SU-DHL-6 (cell line): ENCODE results near the gene RABGEF1.
A peak's percentile ranks its signal among the peaks of the same experiment; 100 is the strongest.
"Not testable (repeated sequence)": the region's sequence is repeated elsewhere in the genome, so short reads cannot be mapped to it uniquely, and the experiment has no call there.

Source experiments
- H2AFZ ChIP-seq: fragments of 200-600 bp; sonication (generic); 2 replicates; pipeline ENCODE4 v1.6.1; 2014; ENCODE audit warnings: low read depth, mild to moderate bottlenecking, moderate library complexity, mixed read lengths, antibody characterized with exemption, low read length; ENCODE audit not compliant: severe bottlenecking
- H3F3A ChIP-seq: fragments of 200-600 bp; shearing (Covaris generic); 2 replicates; pipeline ENCODE4 v1.6.0; 2016; ENCODE audit warnings: antibody characterized with exemption, mild to moderate bottlenecking; ENCODE audit not compliant: insufficient read depth
- H3K27ac ChIP-seq: fragments of 200-600 bp; sonication (generic); 2 replicates; pipeline ENCODE4 v1.5.1; 2016; ENCODE audit warnings: low read depth, mild to moderate bottlenecking, low read length, moderate library complexity, mixed read lengths
- H3K27me3 ChIP-seq: fragments of 200-600 bp; sonication (generic), shearing (Covaris generic); 2 replicates; pipeline ENCODE4 v1.6.0; 2014; ENCODE audit warnings: mild to moderate bottlenecking, low read length
- H3K36me3 ChIP-seq: fragments of 200-600 bp; sonication (generic); 2 replicates; pipeline ENCODE4 v1.6.1; 2014; ENCODE audit warnings: mild to moderate bottlenecking, low read length, mixed read lengths
- H3K4me2 ChIP-seq: fragments of 300-600, 200-600 bp; shearing (Covaris generic), sonication (generic); 2 replicates; pipeline ENCODE4 v1.6.0; 2014; ENCODE audit warnings: low read length, low read depth, mild to moderate bottlenecking; ENCODE audit not compliant: poor library complexity, severe bottlenecking
- H3K4me3 ChIP-seq: fragments of 200-600 bp; sonication (generic); 2 replicates; pipeline ENCODE4 v1.5.1; 2014; ENCODE audit warnings: antibody characterized with exemption, low read length, mild to moderate bottlenecking, mixed read lengths; ENCODE audit not compliant: insufficient read depth, poor library complexity, severe bottlenecking
- H3K79me2 ChIP-seq: fragments of 200-600 bp; sonication (generic); 2 replicates; pipeline ENCODE4 v1.6.1; 2014; ENCODE audit warnings: mild to moderate bottlenecking, low read length, moderate library complexity; ENCODE audit not compliant: insufficient read depth
- H3K9ac ChIP-seq: fragments of 200-600 bp; sonication (generic); 2 replicates; pipeline ENCODE4 v1.7.0; 2014; ENCODE audit warnings: mild to moderate bottlenecking, low read length
- H3K9me2 ChIP-seq: fragments of 200-600 bp; sonication (generic); replicated peaks from 2 replicates; pipeline ENCODE4 v1.6.1; 2014; ENCODE audit warnings: low read length; ENCODE audit not compliant: insufficient read depth
- H3K9me3 ChIP-seq: fragments of 200-600 bp; sonication (generic); 2 replicates; pipeline ENCODE4 v1.6.1; 2014; ENCODE audit warnings: low read length, mixed read lengths; ENCODE audit not compliant: insufficient read depth
- H4K20me1 ChIP-seq: fragments of 200-600 bp; sonication (generic); 2 replicates; pipeline ENCODE4 v1.6.1; 2014; ENCODE audit warnings: low read depth, mild to moderate bottlenecking, antibody characterized with exemption, low read length, moderate library complexity, mixed read lengths
- EZH2phosphoT487 ChIP-seq: fragments of 200-600 bp; sonication (generic), shearing (Covaris generic); conservative IDR thresholded peaks from 2 replicates; pipeline ENCODE4 v1.6.1; 2018; ENCODE audit warnings: mild to moderate bottlenecking, antibody characterized with exemption, low read length, moderate library complexity, mixed read lengths
- TF ChIP-seq, protein P1 (sequence below): fragments of 200-600 bp; sonication (generic); IDR thresholded peaks from one replicate; pipeline ENCODE4 v1.5.1; 2017; ENCODE audit warnings: antibody characterized with exemption, mild to moderate bottlenecking, low read length, moderate library complexity; ENCODE audit not compliant: insufficient read depth, poor library complexity, severe bottlenecking

RABGEF1 gene

GRCh38 chr7:66739477-66739876 lies 1.1 kb upstream of the RABGEF1 start:
- peak overlapping the region; percentile 68 for H3K4me2 ChIP-seq
- H3K4me3 ChIP-seq: peak overlapping the region; percentile 82
- H4K20me1 ChIP-seq: peaks cover 3% of the 10 kb centered on the region; the same call in 1 of the 2 replicates
- H3K79me2 ChIP-seq: peaks cover 60% of the 10 kb centered on the region
- peak overlapping the region; percentile 92 for H3K9ac ChIP-seq
- H3K9me3 ChIP-seq: no peaks in the 10 kb centered on the region
- TF ChIP-seq EZH2phosphoT487: no peak
- TF ChIP-seq, protein P1, sequence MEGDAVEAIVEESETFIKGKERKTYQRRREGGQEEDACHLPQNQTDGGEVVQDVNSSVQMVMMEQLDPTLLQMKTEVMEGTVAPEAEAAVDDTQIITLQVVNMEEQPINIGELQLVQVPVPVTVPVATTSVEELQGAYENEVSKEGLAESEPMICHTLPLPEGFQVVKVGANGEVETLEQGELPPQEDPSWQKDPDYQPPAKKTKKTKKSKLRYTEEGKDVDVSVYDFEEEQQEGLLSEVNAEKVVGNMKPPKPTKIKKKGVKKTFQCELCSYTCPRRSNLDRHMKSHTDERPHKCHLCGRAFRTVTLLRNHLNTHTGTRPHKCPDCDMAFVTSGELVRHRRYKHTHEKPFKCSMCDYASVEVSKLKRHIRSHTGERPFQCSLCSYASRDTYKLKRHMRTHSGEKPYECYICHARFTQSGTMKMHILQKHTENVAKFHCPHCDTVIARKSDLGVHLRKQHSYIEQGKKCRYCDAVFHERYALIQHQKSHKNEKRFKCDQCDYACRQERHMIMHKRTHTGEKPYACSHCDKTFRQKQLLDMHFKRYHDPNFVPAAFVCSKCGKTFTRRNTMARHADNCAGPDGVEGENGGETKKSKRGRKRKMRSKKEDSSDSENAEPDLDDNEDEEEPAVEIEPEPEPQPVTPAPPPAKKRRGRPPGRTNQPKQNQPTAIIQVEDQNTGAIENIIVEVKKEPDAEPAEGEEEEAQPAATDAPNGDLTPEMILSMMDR: no peak
- H3K9me2 ChIP-seq: no peaks in the 10 kb centered on the region
- H2AFZ ChIP-seq: no peak overlapping the region
- H3K27me3 ChIP-seq: no peaks in the 10 kb centered on the region
- peaks cover 35% of the 10 kb centered on the region for H3F3A ChIP-seq
- H3K27ac ChIP-seq: peak overlapping the region; percentile 72
- H3K36me3 ChIP-seq: no peaks in the 10 kb centered on the region

DNA sequence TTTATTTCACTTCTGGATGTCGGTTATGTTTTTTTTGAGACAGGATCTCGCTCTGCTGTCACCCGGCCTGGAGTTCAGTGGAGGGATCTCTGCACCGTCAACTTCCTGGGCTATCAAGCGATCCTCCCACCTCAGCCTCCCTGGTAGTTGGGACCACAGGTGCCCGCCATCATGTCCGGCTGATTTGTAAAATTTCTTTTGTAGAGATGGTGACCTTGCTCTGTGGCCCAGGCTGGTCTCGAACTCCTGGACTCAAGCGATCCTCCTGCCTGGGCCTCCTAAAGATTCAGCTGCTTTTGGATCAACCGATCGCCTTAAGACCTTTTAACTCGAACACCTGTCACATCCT lies 606 bp upstream of the RABGEF1 start:
- Histone ChIP-seq H3K27me3 (no peaks in the 10 kb centered on the region), H3K9me3 (no peaks in the 10 kb centered on the region), H3K27ac (peak overlapping the region; percentile 72), H3K9me2 (no peaks in the 10 kb centered on the region), H3K36me3 (no peaks in the 10 kb centered on the region), H3K4me3 (peak overlapping the region; percentile 82), H3F3A (peaks cover 35% of the 10 kb centered on the region), H3K4me2 (peak overlapping the region; percentile 68), H4K20me1 (peaks cover 3% of the 10 kb centered on the region; the same call in 1 of the 2 replicates), H3K9ac (peak overlapping the region; percentile 92), H3K79me2 (peaks cover 65% of the 10 kb centered on the region), H2AFZ (peak overlapping the region; percentile 61)
- TF ChIP-seq, protein P1: no peak
- no peak for TF ChIP-seq EZH2phosphoT487

GRCh38 chr7:66740980-66741709 lies 612 bp downstream of the RABGEF1 start:
- TF ChIP-seq, protein P1: peak; percentile 43
- Histone ChIP-seq H3K4me3 (peak overlapping the region; percentile 82), H3K4me2 (peak overlapping the region; percentile 68), H3K9ac (peak overlapping the region; percentile 92), H2AFZ (peak overlapping the region; percentile 61), H3K27ac (peak overlapping the region; percentile 72), H3F3A (peaks cover 33% of the 10 kb centered on the region), H3K79me2 (peaks cover 77% of the 10 kb centered on the region)
- H3K36me3 ChIP-seq, H3K9me3 ChIP-seq, H3K9me2 ChIP-seq, H3K27me3 ChIP-seq, H4K20me1 ChIP-seq: not testable (repeated sequence)
